ENCODE data around the gene MYO1B. TPM values are rescaled to one million over a fixed set of nuclear protein-coding genes. Genes with fewer than 3 reads are reported as not detected.

The MYO1B gene
- total RNA-seq, 1 donor, result 0.73 TPM

DNA sequence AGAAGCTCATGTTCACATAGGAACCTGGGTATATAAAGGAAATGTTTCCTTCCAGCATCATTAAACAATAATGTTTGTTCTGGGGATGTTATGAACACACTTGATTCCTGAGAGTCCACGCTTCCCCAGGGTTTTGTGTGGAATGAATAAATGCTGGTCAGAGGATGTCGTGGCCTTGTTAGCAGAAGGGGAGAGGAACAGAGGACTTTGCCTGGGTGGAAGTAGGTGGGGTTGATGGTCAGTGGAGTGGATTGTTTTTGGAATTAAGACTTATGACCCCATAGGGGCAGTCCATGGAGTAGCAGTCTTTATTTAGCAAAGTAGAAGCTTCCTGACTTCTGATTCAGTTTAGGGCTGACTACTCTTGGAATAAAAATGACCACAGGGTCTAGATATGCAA lies 139.6 kb downstream of the MYO1B start:
- no peaks in the 10 kb centered on the region for H3K27me3 ChIP-seq (ENCODE audit: insufficient read depth, low read length)
- H3K9me3 ChIP-seq (ENCODE audit: low read depth, low read length), result no peaks in the 10 kb centered on the region
- no peak overlapping the region for H3K4me3 ChIP-seq (ENCODE audit: low read length)
- H3K4me1 ChIP-seq (ENCODE audit: insufficient read depth, low read length), result no peaks in the 10 kb centered on the region

- Histone ChIP-seq H3K27me3 (ENCODE audit: insufficient read depth, low read length) (no peaks in the 10 kb centered on the region), H3K4me1 (ENCODE audit: insufficient read depth, low read length) (no peaks in the 10 kb centered on the region), H3K4me3 (ENCODE audit: low read length) (no peak overlapping the region), H3K9me3 (ENCODE audit: low read depth, low read length) (no peaks in the 10 kb centered on the region)
Observed at GRCh38 chr2:191385416-191386160, 140.4 kb downstream of the MYO1B start.

DNA sequence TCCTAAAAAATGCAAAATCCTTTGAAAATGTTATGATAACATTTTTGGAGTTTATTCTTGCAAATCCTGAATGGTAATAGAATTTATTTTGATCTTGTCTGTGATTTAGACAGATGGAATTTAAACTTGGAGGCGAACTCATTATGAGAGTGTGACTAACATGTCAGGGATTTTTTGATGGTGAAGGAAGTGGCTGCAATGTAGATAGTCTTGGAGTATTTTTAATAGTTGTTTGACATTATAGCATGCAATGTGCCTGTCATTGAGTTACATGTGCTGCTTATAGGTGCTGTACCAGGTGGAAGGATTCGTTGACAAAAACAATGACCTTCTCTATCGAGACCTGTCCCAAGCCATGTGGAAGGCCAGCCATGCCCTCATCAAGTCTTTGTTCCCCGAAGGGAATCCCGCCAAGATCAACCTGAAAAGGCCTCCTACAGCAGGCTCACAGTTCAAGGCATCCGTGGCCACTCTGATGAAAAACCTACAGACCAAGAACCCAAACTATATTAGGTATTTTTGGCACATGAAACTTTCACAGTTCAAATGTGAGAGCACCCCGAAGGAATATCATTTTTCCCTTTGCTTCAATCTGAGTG lies 141.8 kb downstream of the MYO1B start:
- Histone ChIP-seq H3K4me3 (ENCODE audit: low read length) (no peak overlapping the region), H3K4me1 (ENCODE audit: insufficient read depth, low read length) (no peaks in the 10 kb centered on the region), H3K27me3 (ENCODE audit: insufficient read depth, low read length) (no peaks in the 10 kb centered on the region), H3K9me3 (ENCODE audit: low read depth, low read length) (no peaks in the 10 kb centered on the region)

DNA sequence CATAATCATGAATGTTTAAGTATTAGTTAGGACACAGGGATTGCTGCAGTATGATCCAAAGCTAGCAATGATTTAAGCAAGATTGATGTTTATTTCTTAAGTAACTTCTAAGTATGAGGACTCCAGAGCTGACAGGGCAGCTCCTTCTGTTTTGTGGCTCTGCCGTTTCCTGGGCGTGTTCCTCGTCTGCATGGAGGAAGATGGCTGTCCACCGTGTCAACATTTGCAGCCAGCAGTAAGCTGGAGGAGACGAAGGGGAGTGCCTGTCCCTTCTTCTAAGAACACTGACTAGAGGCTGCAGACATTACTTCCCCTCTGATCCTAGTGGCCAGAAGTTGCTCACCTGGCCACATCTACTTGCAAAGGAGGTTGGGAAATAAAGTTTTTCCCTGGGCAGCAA lies 144.1 kb downstream of the MYO1B start:
- no peaks in the 10 kb centered on the region for H3K27me3 ChIP-seq (ENCODE audit: insufficient read depth, low read length)
- no peaks in the 10 kb centered on the region for H3K4me1 ChIP-seq (ENCODE audit: insufficient read depth, low read length)
- no peak overlapping the region for H3K4me3 ChIP-seq (ENCODE audit: low read length)
- no peaks in the 10 kb centered on the region for H3K9me3 ChIP-seq (ENCODE audit: low read depth, low read length)

- Histone ChIP-seq H3K4me3 (ENCODE audit: low read length) (no peak overlapping the region), H3K27me3 (ENCODE audit: insufficient read depth, low read length) (no peaks in the 10 kb centered on the region), H3K4me1 (ENCODE audit: insufficient read depth, low read length) (no peaks in the 10 kb centered on the region), H3K9me3 (ENCODE audit: low read depth, low read length) (no peaks in the 10 kb centered on the region)
Observed at GRCh38 chr2:191391171-191391570, 146.0 kb downstream of the MYO1B start.

GRCh38 chr2:191394043-191394442 lies 148.8 kb downstream of the MYO1B start:
- Histone ChIP-seq H3K4me1 (ENCODE audit: insufficient read depth, low read length) (no peaks in the 10 kb centered on the region), H3K9me3 (ENCODE audit: low read depth, low read length) (no peaks in the 10 kb centered on the region), H3K27me3 (ENCODE audit: insufficient read depth, low read length) (no peaks in the 10 kb centered on the region), H3K4me3 (ENCODE audit: low read length) (no peak overlapping the region)

GRCh38 chr2:191396794-191397193 lies 151.6 kb downstream of the MYO1B start:
- Histone ChIP-seq H3K27me3 (ENCODE audit: insufficient read depth, low read length) (no peaks in the 10 kb centered on the region), H3K4me1 (ENCODE audit: insufficient read depth, low read length) (no peaks in the 10 kb centered on the region), H3K4me3 (ENCODE audit: low read length) (no peak overlapping the region)

DNA sequence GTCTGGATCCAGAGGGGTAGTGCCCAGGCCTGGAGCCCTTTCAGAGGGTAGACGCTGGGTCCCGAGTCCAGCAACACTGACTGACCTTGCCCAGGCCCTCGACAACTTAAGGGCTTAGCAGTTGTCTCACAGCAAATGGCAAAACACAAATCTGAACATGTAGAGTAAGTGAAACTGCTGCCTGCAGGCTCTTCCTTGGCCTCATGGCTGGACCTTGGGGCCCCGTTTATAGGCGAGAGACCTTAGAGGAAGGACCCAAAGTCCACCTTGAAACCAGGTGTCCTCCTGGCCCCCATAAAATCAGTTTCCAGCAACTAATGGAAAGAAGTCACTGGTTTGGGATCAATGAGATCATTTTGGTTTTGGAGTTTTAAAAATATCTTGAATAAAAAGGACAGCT lies 154.4 kb downstream of the MYO1B start:
- Histone ChIP-seq H3K27me3 (ENCODE audit: insufficient read depth, low read length) (no peaks in the 10 kb centered on the region), H3K9me3 (ENCODE audit: low read depth, low read length) (no peaks in the 10 kb centered on the region), H3K4me1 (ENCODE audit: insufficient read depth, low read length) (no peaks in the 10 kb centered on the region), H3K4me3 (ENCODE audit: low read length) (no peak overlapping the region)

More at GRCh38 chr2:191396794-191397193, 151.6 kb downstream of the MYO1B start:
- no peaks in the 10 kb centered on the region for H3K9me3 ChIP-seq (ENCODE audit: low read depth, low read length)

DNA sequence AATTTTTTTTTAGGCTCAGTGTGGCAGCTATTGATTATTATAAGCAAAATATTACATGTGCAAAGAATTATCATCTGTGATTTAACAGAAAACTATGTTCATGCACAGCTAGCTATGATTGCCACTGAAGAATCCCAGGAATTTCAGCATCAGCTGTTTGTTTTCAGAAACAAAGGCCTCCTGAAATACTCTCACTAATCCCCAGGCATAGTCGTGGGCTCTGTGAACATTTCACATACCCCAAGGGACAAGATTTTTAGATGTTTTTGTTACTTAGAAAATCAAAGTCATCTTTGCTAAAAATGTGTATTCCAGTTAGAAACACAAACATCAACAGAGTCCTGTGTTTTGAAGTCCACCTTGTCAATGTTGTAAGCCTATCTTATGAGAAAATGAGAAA lies 156.1 kb downstream of the MYO1B start:
- Histone ChIP-seq H3K27me3 (ENCODE audit: insufficient read depth, low read length) (no peaks in the 10 kb centered on the region), H3K4me1 (ENCODE audit: insufficient read depth, low read length) (no peaks in the 10 kb centered on the region), H3K4me3 (ENCODE audit: low read length) (no peak overlapping the region), H3K9me3 (ENCODE audit: low read depth, low read length) (no peaks in the 10 kb centered on the region)

DNA sequence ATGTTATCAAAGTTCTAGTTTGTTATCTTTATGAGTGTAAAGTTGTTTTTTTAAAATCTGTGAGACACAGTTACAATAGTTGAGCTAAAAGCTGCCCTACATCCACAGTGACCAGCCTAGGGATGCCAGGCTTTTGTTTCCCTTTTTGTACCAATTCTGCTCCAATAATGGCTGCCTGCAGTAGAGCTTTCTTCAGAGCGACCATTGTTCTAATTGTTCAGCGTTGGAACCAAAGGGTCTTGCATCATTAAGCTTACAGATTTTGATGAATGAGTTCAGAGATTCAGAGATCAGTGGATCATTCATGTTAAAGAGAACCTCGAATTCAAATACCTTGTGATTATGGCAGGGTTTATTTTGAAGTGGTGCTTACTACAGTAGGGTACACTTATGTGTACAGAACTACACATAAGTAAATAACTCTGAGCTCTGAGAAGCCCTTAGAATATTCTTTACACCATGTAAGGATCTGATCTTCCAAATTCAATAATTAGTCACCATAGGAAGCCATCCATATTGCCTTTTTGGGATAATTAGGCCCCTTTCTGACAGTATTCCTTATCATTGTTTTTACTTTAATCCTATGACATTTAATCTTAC lies 157.9 kb downstream of the MYO1B start:
- Histone ChIP-seq H3K4me3 (ENCODE audit: low read length) (no peak overlapping the region), H3K4me1 (ENCODE audit: insufficient read depth, low read length) (no peaks in the 10 kb centered on the region), H3K9me3 (ENCODE audit: low read depth, low read length) (no peaks in the 10 kb centered on the region), H3K27me3 (ENCODE audit: insufficient read depth, low read length) (no peaks in the 10 kb centered on the region)

DNA sequence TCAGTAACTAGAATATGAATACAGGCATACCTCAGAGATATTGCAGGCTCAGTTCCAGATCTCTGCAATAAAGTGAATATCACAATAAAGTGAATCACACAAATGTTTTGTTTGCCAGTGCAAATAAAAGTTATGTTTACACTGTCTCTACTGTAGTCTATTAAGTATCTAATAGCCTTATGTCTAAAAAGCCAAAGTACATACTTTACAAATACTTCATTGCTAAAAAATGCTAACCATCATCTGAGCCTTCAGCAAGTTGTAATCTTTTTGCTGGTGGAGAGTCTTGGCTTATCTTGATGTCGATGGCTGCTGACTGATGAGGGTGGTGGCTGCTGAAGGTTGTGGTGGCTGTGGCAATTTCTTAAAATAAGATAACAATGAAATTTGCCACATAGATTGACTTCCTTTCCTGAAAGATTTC lies 159.4 kb downstream of the MYO1B start:
- Histone ChIP-seq H3K4me1 (ENCODE audit: insufficient read depth, low read length) (no peaks in the 10 kb centered on the region), H3K27me3 (ENCODE audit: insufficient read depth, low read length) (no peaks in the 10 kb centered on the region), H3K4me3 (ENCODE audit: low read length) (no peak overlapping the region), H3K9me3 (ENCODE audit: low read depth, low read length) (no peaks in the 10 kb centered on the region)

DNA sequence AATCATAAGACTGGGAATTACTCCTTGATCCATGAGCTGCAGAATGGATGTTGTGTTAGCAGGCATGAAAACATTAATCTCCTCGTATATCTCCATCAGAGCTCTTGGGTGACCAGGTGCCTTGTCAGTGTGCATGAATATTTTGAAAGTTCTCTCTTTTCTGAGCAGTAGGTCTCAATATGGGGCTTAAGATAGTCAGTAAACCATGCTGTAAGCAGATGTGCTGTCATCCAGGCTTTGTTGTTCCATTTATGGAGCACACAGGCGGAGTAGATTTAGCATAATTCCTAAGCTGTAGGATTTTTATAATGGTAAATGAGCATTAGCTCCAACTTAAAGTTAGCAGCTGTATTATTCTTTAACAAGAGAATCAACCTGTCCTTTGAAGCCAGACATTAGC lies 160.3 kb downstream of the MYO1B start:
- H3K9me3 ChIP-seq (ENCODE audit: low read depth, low read length), result no peaks in the 10 kb centered on the region
- no peaks in the 10 kb centered on the region for H3K4me1 ChIP-seq (ENCODE audit: insufficient read depth, low read length)
- no peaks in the 10 kb centered on the region for H3K27me3 ChIP-seq (ENCODE audit: insufficient read depth, low read length)
- no peak overlapping the region for H3K4me3 ChIP-seq (ENCODE audit: low read length)

DNA sequence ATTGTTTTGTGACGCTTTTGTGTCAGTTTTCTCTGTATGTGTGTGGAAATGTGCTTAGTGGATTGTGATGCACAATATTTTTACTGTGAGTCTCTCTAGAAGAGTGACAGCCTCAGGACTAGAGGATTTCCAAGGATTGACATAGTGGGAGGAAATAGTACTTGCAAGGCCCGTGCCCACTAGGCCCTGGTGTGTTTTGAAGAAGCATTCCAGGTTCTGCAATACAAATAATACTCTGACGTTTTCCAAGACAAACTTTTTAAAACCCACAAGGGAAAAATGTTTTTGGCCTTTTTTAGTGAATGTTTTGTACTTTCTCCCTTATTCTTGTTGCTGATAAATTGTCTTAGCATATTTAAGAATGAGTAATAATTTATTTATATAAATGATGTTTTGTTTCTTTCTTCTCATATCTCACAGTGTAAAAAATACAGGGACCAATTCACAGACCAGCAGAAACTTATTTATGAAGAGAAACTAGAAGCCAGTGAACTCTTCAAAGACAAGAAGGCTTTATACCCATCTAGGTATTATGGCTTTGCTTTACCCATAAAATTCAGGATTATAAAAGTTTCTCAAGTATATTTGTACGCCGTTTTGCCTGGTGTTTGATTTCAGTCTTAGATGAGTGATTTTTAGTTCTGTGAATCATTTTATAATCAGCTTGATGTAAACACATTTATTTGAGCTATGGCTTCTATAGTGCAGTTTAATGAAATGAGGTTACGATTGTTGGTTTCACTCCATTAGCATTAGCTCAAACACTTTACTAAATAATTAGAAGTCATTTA lies 165.6 kb downstream of the MYO1B start:
- Histone ChIP-seq H3K4me3 (ENCODE audit: low read length) (no peak overlapping the region), H3K27me3 (ENCODE audit: insufficient read depth, low read length) (no peaks in the 10 kb centered on the region), H3K4me1 (ENCODE audit: insufficient read depth, low read length) (no peaks in the 10 kb centered on the region), H3K9me3 (ENCODE audit: low read depth, low read length) (no peaks in the 10 kb centered on the region)

DNA sequence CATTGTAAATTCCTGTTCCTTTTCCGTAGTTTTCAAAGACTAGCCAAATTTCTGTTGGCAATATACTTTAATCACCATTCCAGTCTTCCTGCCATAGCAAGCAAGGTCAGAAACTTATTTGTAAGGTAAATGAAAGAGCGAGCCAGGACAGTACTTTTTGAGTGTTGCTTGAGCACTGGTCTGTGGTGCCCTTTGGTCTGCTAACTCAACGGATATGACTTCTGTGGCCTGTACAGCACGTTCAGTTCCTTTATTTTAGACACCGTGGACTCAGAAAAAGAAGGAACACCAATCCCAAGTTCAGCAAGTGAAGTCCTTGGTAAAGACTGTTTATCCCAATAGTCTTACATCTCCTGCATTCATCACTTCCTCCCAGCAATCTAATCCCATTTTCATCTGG lies 166.3 kb downstream of the MYO1B start:
- Histone ChIP-seq H3K4me3 (ENCODE audit: low read length) (no peak overlapping the region), H3K9me3 (ENCODE audit: low read depth, low read length) (no peaks in the 10 kb centered on the region), H3K27me3 (ENCODE audit: insufficient read depth, low read length) (no peaks in the 10 kb centered on the region), H3K4me1 (ENCODE audit: insufficient read depth, low read length) (no peaks in the 10 kb centered on the region)

DNA sequence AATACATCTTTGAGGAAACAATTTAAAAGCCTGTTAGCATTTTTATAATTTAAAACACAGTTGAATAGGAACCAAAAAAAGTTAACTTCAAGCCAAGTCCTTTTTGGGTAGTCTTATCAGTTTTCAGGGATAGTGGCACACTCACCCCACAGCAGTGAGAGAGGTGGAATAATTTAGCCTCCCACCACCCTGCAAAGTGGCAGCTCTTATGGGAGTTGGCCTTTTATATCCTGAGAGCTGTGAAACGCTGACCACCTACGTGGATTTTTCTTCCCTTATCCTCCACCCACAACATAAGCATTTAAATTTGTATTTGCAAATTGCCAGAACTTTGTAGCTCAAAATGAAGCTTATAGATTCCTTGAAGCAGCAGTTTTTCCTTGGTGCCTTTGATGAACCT lies 167.1 kb downstream of the MYO1B start:
- no peaks in the 10 kb centered on the region for H3K9me3 ChIP-seq (ENCODE audit: low read depth, low read length)

More for the DNA sequence above, 167.1 kb downstream of the MYO1B start:
- H3K4me3 ChIP-seq (ENCODE audit: low read length), result no peak overlapping the region
- no peaks in the 10 kb centered on the region for H3K27me3 ChIP-seq (ENCODE audit: insufficient read depth, low read length)
- no peaks in the 10 kb centered on the region for H3K4me1 ChIP-seq (ENCODE audit: insufficient read depth, low read length)

All from mononuclear cell (primary cell).